Hepatocyte (in vitro differentiated cells): ENCODE measurements around the gene PPP1R9A. TPM values are rescaled to one million over a fixed set of nuclear protein-coding genes. Genes with fewer than 3 reads are reported as not detected.

Experiments
- DNase-seq: peaks from one replicate; pipeline ENCODE4 v3.0.0-alpha.2; 2016; ENCODE audit warnings: low spot score
- H2AFZ ChIP-seq: fragments of 200-600 bp; sonication (generic); 2 replicates; pipeline ENCODE4 v1.6.0; 2016; ENCODE audit warnings: antibody characterized with exemption, mild to moderate bottlenecking
- H3K27ac ChIP-seq: fragments of 200-600 bp; sonication (generic); 2 replicates; pipeline ENCODE4 v1.5.1; 2016; ENCODE audit warnings: mild to moderate bottlenecking
- H3K27me3 ChIP-seq: fragments of 200-600 bp; sonication (generic); 2 replicates; pipeline ENCODE4 v1.6.1; 2016
- H3K36me3 ChIP-seq: fragments of 200-600 bp; sonication (generic); replicated peaks from 2 replicates; pipeline ENCODE4 v1.5.1; 2016; ENCODE audit warnings: low read depth; ENCODE audit not compliant: insufficient read depth
- H3K4me1 ChIP-seq: fragments of 200-600 bp; sonication (generic); 2 replicates; pipeline ENCODE4 v1.5.1; 2016; ENCODE audit warnings: mild to moderate bottlenecking, moderate library complexity; ENCODE audit not compliant: insufficient read depth
- H3K4me2 ChIP-seq: fragments of 200-600 bp; sonication (generic); 2 replicates; pipeline ENCODE4 v1.6.0; 2016
- H3K4me3 ChIP-seq: fragments of 200-600 bp; sonication (generic); 2 replicates; pipeline ENCODE4 v1.5.1; 2016; ENCODE audit warnings: mild to moderate bottlenecking
- H3K79me2 ChIP-seq: fragments of 200-600 bp; sonication (generic); 2 replicates; pipeline ENCODE4 v1.6.0; 2017; ENCODE audit warnings: mild to moderate bottlenecking
- H3K9me2 ChIP-seq: fragments of 200-600 bp; sonication (generic); replicated peaks from 2 replicates; pipeline ENCODE4 v1.6.0; 2017; ENCODE audit warnings: mild to moderate bottlenecking; ENCODE audit not compliant: insufficient read depth
- H3K9me3 ChIP-seq: fragments of 200-600 bp; sonication (generic); 2 replicates; pipeline ENCODE4 v1.5.1; 2016; ENCODE audit warnings: low read depth, mild to moderate bottlenecking
- H4K20me1 ChIP-seq: fragments of 200-600 bp; sonication (generic); 2 replicates; pipeline ENCODE4 v1.6.0; 2016; ENCODE audit warnings: mild to moderate bottlenecking; ENCODE audit not compliant: insufficient read depth, poor library complexity, severe bottlenecking
- EZH2 ChIP-seq: fragments of 200-600 bp; sonication (generic); IDR thresholded peaks from 2 replicates; pipeline ENCODE4 v1.6.1; 2016; ENCODE audit warnings: antibody characterized with exemption, mild to moderate bottlenecking, borderline replicate concordance
- EZH2phosphoT487 ChIP-seq: fragments of 200-600 bp; sonication (generic); IDR thresholded peaks from one replicate; pipeline ENCODE4 v1.6.1; 2018; ENCODE audit warnings: antibody characterized with exemption, mild to moderate bottlenecking, low read depth, moderate library complexity; ENCODE audit not compliant: unreplicated experiment, severe bottlenecking
- WGBS: methylation state at CpG from one replicate; pipeline ENCODE4 v1.1.6; 2016; ENCODE audit warnings: low lambda C conversion rate; ENCODE audit errors: missing lambda C conversion rate; 5-methylcytosine and 5-hydroxymethylcytosine counted together
- polyA plus RNA-seq: library from polyadenylated mRNA; unstranded; fragments of >200 nt; fragmentation: Nextera tagmentation; extraction: Ambion mirVana; gene quantifications from 2 replicates; pipeline ENCODE4 v1.2.1, GENCODE V29; 2016
- total RNA-seq: library from RNA; depleted of rRNA; stranded (reverse); fragments of >200 nt; gene quantifications from 2 replicates; pipeline ENCODE4 v1.2.3, GENCODE V29; 2014
- TF ChIP-seq, protein P1 (sequence below): fragments of 200-600 bp; sonication (generic); IDR thresholded peaks from 2 replicates; pipeline ENCODE4 v1.5.1; 2016; ENCODE audit warnings: antibody characterized with exemption, mild to moderate bottlenecking; ENCODE audit not compliant: poor library complexity

PPP1R9A gene
- total and polyA plus RNA-seq, 2 experiments from 2014 or later, result 11.7 to 25.7 TPM

- no peak overlapping the region for H3K27ac ChIP-seq
- no peaks in the 10 kb centered on the region for H3K27me3 ChIP-seq
- no peak overlapping the region for H2AFZ ChIP-seq
- no peak overlapping the region for H3K4me3 ChIP-seq
- H4K20me1 ChIP-seq, result no peaks in the 10 kb centered on the region
- no peaks in the 10 kb centered on the region for H3K4me1 ChIP-seq
- H3K9me2 ChIP-seq, result no peaks in the 10 kb centered on the region
- DNase-seq, result no peak
- H3K9me3 ChIP-seq, result no peaks in the 10 kb centered on the region
- H3K4me2 ChIP-seq, result no peak overlapping the region
- H3K79me2 ChIP-seq, result peaks cover 8% of the 10 kb centered on the region
- H3K36me3 ChIP-seq, result no peaks in the 10 kb centered on the region
- TF ChIP-seq, protein P1, sequence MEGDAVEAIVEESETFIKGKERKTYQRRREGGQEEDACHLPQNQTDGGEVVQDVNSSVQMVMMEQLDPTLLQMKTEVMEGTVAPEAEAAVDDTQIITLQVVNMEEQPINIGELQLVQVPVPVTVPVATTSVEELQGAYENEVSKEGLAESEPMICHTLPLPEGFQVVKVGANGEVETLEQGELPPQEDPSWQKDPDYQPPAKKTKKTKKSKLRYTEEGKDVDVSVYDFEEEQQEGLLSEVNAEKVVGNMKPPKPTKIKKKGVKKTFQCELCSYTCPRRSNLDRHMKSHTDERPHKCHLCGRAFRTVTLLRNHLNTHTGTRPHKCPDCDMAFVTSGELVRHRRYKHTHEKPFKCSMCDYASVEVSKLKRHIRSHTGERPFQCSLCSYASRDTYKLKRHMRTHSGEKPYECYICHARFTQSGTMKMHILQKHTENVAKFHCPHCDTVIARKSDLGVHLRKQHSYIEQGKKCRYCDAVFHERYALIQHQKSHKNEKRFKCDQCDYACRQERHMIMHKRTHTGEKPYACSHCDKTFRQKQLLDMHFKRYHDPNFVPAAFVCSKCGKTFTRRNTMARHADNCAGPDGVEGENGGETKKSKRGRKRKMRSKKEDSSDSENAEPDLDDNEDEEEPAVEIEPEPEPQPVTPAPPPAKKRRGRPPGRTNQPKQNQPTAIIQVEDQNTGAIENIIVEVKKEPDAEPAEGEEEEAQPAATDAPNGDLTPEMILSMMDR, result no peak
- TF ChIP-seq EZH2phosphoT487 (no peak), EZH2 (no peak)
Observed at GRCh38 chr7:95056901-95057300, 149.5 kb downstream of the PPP1R9A start.

GRCh38 chr7:95059842-95060313 lies 152.5 kb downstream of the PPP1R9A start:
- Histone ChIP-seq H3K4me2 (no peak overlapping the region), H3K36me3 (no peaks in the 10 kb centered on the region), H3K4me3 (no peak overlapping the region), H3K9me3 (no peaks in the 10 kb centered on the region), H3K27ac (no peak overlapping the region), H3K79me2 (peaks cover 7% of the 10 kb centered on the region), H2AFZ (no peak overlapping the region), H3K4me1 (no peaks in the 10 kb centered on the region), H3K27me3 (no peaks in the 10 kb centered on the region), H4K20me1 (no peaks in the 10 kb centered on the region), H3K9me2 (no peaks in the 10 kb centered on the region)
- TF ChIP-seq EZH2phosphoT487 (no peak), EZH2 (no peak)
- TF ChIP-seq, protein P1, result no peak
- 83% methylated on average over 4 of the region's 4 CpGs for WGBS
- DNase-seq, result no peak

DNA sequence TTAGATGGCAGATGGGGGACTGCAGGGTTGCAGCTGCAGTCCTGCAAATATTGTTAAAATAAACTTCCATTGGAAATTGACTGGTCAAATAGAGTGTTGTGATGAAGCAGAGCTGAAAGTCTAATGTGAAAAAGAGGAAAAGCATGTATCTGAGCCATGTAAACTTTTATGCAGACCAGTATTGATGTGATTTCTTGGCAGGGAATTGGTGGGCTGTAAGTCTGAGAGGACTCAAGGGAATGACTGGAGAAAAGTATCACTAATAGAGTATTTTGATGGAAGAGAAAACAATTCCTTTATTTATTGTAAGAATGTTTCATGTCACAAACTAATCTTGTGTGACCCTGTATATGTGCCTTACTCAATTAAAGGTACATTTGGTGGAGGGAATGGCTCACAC lies 155.5 kb downstream of the PPP1R9A start:
- TF ChIP-seq, protein P1, result no peak
- no peak for TF ChIP-seq EZH2
- no peak for TF ChIP-seq EZH2phosphoT487
- H3K4me1 ChIP-seq, result no peaks in the 10 kb centered on the region
- DNase-seq, result no peak

More for the DNA sequence above, 155.5 kb downstream of the PPP1R9A start:
- H4K20me1 ChIP-seq, result no peaks in the 10 kb centered on the region
- H3K27me3 ChIP-seq, result no peaks in the 10 kb centered on the region
- no peak overlapping the region for H3K27ac ChIP-seq
- H3K36me3 ChIP-seq, result no peaks in the 10 kb centered on the region
- H3K4me3 ChIP-seq, result no peak overlapping the region
- no peak overlapping the region for H3K4me2 ChIP-seq
- H2AFZ ChIP-seq, result no peak overlapping the region
- H3K9me2 ChIP-seq, result no peaks in the 10 kb centered on the region
- peaks cover 6% of the 10 kb centered on the region for H3K79me2 ChIP-seq
- no peaks in the 10 kb centered on the region for H3K9me3 ChIP-seq
